NCI-H146 (cell line): Measurements from ENCODE around the gene ZNF497.
"Not testable (repeated sequence)": the region's sequence is repeated elsewhere in the genome, so short reads cannot be mapped to it uniquely, and the experiment has no call there.

Source experiments
- DNase-seq: peaks from one replicate; lab custom pipeline; 2025; lab: John Stamatoyannopoulos, UW

Gene ZNF497

GRCh38 chr19:58348080-58348479, 14.5 kb downstream of the ZNF497 start:
- not testable (repeated sequence) for DNase-seq

GRCh38 chr19:58346961-58347929, 15.3 kb downstream of the ZNF497 start:
- DNase-seq, result peak; percentile 89

- no peak for DNase-seq
These were observed 17.0 kb downstream of the ZNF497 start for GRCh38 chr19:58345558-58345957.

GRCh38 chr19:58338825-58339558, 23.6 kb downstream of the ZNF497 start:
- no peak for DNase-seq

GRCh38 chr19:58338336-58338735, 24.2 kb downstream of the ZNF497 start:
- DNase-seq, result no peak

- DNase-seq, result no peak
These were observed 25.7 kb downstream of the ZNF497 start for GRCh38 chr19:58336820-58337219.

- DNase-seq, result no peak
These were observed 26.3 kb downstream of the ZNF497 start for GRCh38 chr19:58336216-58336615.

- DNase-seq, result no peak
These were observed 26.9 kb downstream of the ZNF497 start for GRCh38 chr19:58335630-58336029.

- no peak for DNase-seq
These were observed 27.8 kb downstream of the ZNF497 start for GRCh38 chr19:58334691-58335249.

GRCh38 chr19:58332697-58333096, 29.9 kb downstream of the ZNF497 start:
- no peak for DNase-seq

GRCh38 chr19:58330458-58330857, 32.1 kb downstream of the ZNF497 start:
- no peak for DNase-seq

GRCh38 chr19:58328999-58329398, 33.6 kb downstream of the ZNF497 start:
- DNase-seq, result peak; percentile 35

GRCh38 chr19:58326914-58327726, 35.4 kb downstream of the ZNF497 start, which contains the start of gene ZSCAN22:
ZSCAN22 (plus strand) TSS chr19:58326994; CDS start chr19:58334803, 7,809 bp downstream.
- peak; percentile 99 for DNase-seq

- DNase-seq, result no peak
These were observed 36.0 kb downstream of the ZNF497 start for GRCh38 chr19:58326501-58326913.

- peak; percentile 82 for DNase-seq
These were observed 37.1 kb downstream of the ZNF497 start for GRCh38 chr19:58325311-58326022.

- DNase-seq, result no peak
These were observed 43.3 kb downstream of the ZNF497 start for GRCh38 chr19:58319241-58319640.

GRCh38 chr19:58318297-58318696, 44.3 kb downstream of the ZNF497 start:
- no peak for DNase-seq

GRCh38 chr19:58317476-58318072, 45.0 kb downstream of the ZNF497 start:
- no peak for DNase-seq

GRCh38 chr19:58315580-58315979, 47.0 kb downstream of the ZNF497 start:
- DNase-seq, result no peak

- DNase-seq, result no peak
These were observed 51.1 kb downstream of the ZNF497 start for GRCh38 chr19:58311345-58311865.
